Measurements from ENCODE around the gene ABHD14A.

ABHD14A gene

GRCh38 chr3:51961011-51961410 is 13.9 kb upstream of the ABHD14A start:
- H3K27ac ChIP-seq (ENCODE audit: low read length), result no peak overlapping the region
- no peak overlapping the region for H3K4me3 ChIP-seq (ENCODE audit: low read depth in 1 of 2, low read length in 2 of 2)
- peaks cover 0 to 43% of the 10 kb centered on the region in 2 donors for H3K4me1 ChIP-seq (ENCODE audit: control insufficient read depth in 1 of 2, insufficient read depth in 2 of 2, low read length in 2 of 2)
- H3K27me3 ChIP-seq (ENCODE audit: low read depth, low read length), result no peaks in the 10 kb centered on the region
- no peaks in the 10 kb centered on the region for H3K9me3 ChIP-seq (ENCODE audit: control insufficient read depth in 1 of 2, low read length in 2 of 2)
- H3K36me3 ChIP-seq (ENCODE audit: control insufficient read depth in 1 of 2, insufficient read depth in 2 of 2, low read length in 2 of 2), result peaks cover 4 to 26% of the 10 kb centered on the region in 2 donors

- Histone ChIP-seq H3K4me1 (ENCODE audit: control insufficient read depth in 1 of 2, insufficient read depth in 2 of 2, low read length in 2 of 2) (peaks cover 0 to 42% of the 10 kb centered on the region in 2 donors), H3K27ac (ENCODE audit: low read length) (no peak overlapping the region), H3K9me3 (ENCODE audit: control insufficient read depth in 1 of 2, low read length in 2 of 2) (no peaks in the 10 kb centered on the region), H3K4me3 (ENCODE audit: low read depth in 1 of 2, low read length in 2 of 2) (no peak overlapping the region), H3K27me3 (ENCODE audit: low read depth, low read length) (no peaks in the 10 kb centered on the region), H3K36me3 (ENCODE audit: control insufficient read depth in 1 of 2, insufficient read depth in 2 of 2, low read length in 2 of 2) (peaks cover 4 to 26% of the 10 kb centered on the region in 2 donors)
Observed at GRCh38 chr3:51961602-51962569, 13.0 kb upstream of the ABHD14A start.

GRCh38 chr3:51962854-51963530 is 11.9 kb upstream of the ABHD14A start:
- Histone ChIP-seq H3K4me3 (ENCODE audit: low read depth in 1 of 2, low read length in 2 of 2) (no peak overlapping the region), H3K4me1 (ENCODE audit: control insufficient read depth in 1 of 2, insufficient read depth in 2 of 2, low read length in 2 of 2) (peaks cover 0 to 46% of the 10 kb centered on the region in 2 donors), H3K9me3 (ENCODE audit: control insufficient read depth in 1 of 2, low read length in 2 of 2) (no peaks in the 10 kb centered on the region), H3K36me3 (ENCODE audit: control insufficient read depth in 1 of 2, insufficient read depth in 2 of 2, low read length in 2 of 2) (peaks cover 4 to 26% of the 10 kb centered on the region in 2 donors), H3K27me3 (ENCODE audit: low read depth, low read length) (no peaks in the 10 kb centered on the region), H3K27ac (ENCODE audit: low read length) (no peak overlapping the region)

GRCh38 chr3:51963951-51964451 is 10.9 kb upstream of the ABHD14A start:
- H3K4me3 ChIP-seq (ENCODE audit: low read depth in 1 of 2, low read length in 2 of 2), result no peak overlapping the region
- H3K9me3 ChIP-seq (ENCODE audit: control insufficient read depth in 1 of 2, low read length in 2 of 2), result no peaks in the 10 kb centered on the region
- H3K36me3 ChIP-seq (ENCODE audit: control insufficient read depth in 1 of 2, insufficient read depth in 2 of 2, low read length in 2 of 2), result peaks cover 4 to 20% of the 10 kb centered on the region in 2 donors
- H3K27ac ChIP-seq (ENCODE audit: low read length), result no peak overlapping the region
- H3K27me3 ChIP-seq (ENCODE audit: low read depth, low read length), result no peaks in the 10 kb centered on the region
- H3K4me1 ChIP-seq (ENCODE audit: control insufficient read depth in 1 of 2, insufficient read depth in 2 of 2, low read length in 2 of 2), result peaks cover 0 to 56% of the 10 kb centered on the region in 2 donors

- Histone ChIP-seq H3K4me3 (ENCODE audit: low read depth in 1 of 2, low read length in 2 of 2) (no peak overlapping the region), H3K9me3 (ENCODE audit: control insufficient read depth in 1 of 2, low read length in 2 of 2) (no peaks in the 10 kb centered on the region), H3K4me1 (ENCODE audit: control insufficient read depth in 1 of 2, insufficient read depth in 2 of 2, low read length in 2 of 2) (peaks cover 0 to 57% of the 10 kb centered on the region in 2 donors), H3K36me3 (ENCODE audit: control insufficient read depth in 1 of 2, insufficient read depth in 2 of 2, low read length in 2 of 2) (peaks cover 4 to 15% of the 10 kb centered on the region in 2 donors), H3K27me3 (ENCODE audit: low read depth, low read length) (no peaks in the 10 kb centered on the region), H3K27ac (ENCODE audit: low read length) (no peak overlapping the region)
Observed at GRCh38 chr3:51964521-51964920, 10.3 kb upstream of the ABHD14A start.

GRCh38 chr3:51966016-51966415 is 8.8 kb upstream of the ABHD14A start:
- H3K36me3 ChIP-seq (ENCODE audit: control insufficient read depth in 1 of 2, insufficient read depth in 2 of 2, low read length in 2 of 2), result peaks cover 4 to 6% of the 10 kb centered on the region in 2 donors
- peak overlapping the region in 1 of 2 donors; percentile 70 for H3K4me3 ChIP-seq (ENCODE audit: low read depth in 1 of 2, low read length in 2 of 2)
- no peaks in the 10 kb centered on the region for H3K9me3 ChIP-seq (ENCODE audit: control insufficient read depth in 1 of 2, low read length in 2 of 2)
- no peaks in the 10 kb centered on the region for H3K27me3 ChIP-seq (ENCODE audit: low read depth, low read length)
- H3K27ac ChIP-seq (ENCODE audit: low read length), result no peak overlapping the region
- H3K4me1 ChIP-seq (ENCODE audit: control insufficient read depth in 1 of 2, insufficient read depth in 2 of 2, low read length in 2 of 2), result peaks cover 0 to 57% of the 10 kb centered on the region in 2 donors

- Histone ChIP-seq H3K4me3 (ENCODE audit: low read depth in 1 of 2, low read length in 2 of 2) (peak overlapping the region; percentile 70 to 72), H3K27me3 (ENCODE audit: low read depth, low read length) (no peaks in the 10 kb centered on the region), H3K27ac (ENCODE audit: low read length) (peak overlapping the region; percentile 63), H3K4me1 (ENCODE audit: control insufficient read depth in 1 of 2, insufficient read depth in 2 of 2, low read length in 2 of 2) (peaks cover 0 to 57% of the 10 kb centered on the region in 2 donors), H3K9me3 (ENCODE audit: control insufficient read depth in 1 of 2, low read length in 2 of 2) (no peaks in the 10 kb centered on the region), H3K36me3 (ENCODE audit: control insufficient read depth in 1 of 2, insufficient read depth in 2 of 2, low read length in 2 of 2) (peaks cover 2 to 4% of the 10 kb centered on the region in 2 donors)
Observed at GRCh38 chr3:51966486-51966885, 8.4 kb upstream of the ABHD14A start.

- peak overlapping the region; percentile 70 to 72 for H3K4me3 ChIP-seq (ENCODE audit: low read depth in 1 of 2, low read length in 2 of 2)
- H3K9me3 ChIP-seq (ENCODE audit: control insufficient read depth in 1 of 2, low read length in 2 of 2), result no peaks in the 10 kb centered on the region
- peak overlapping the region; percentile 63 for H3K27ac ChIP-seq (ENCODE audit: low read length)
Observed at GRCh38 chr3:51966922-51967383, 7.9 kb upstream of the ABHD14A start.

GRCh38 chr3:51967384-51968169 is 7.3 kb upstream of the ABHD14A start, which contains the start of gene PCBP4:
TSS of gene PCBP4 (minus strand) at chr3:51967454. CDS start at chr3:51961240, 6,214 bp downstream.
- H3K4me3 ChIP-seq (ENCODE audit: low read depth in 1 of 2, low read length in 2 of 2), result peak within 1 kb of the TSS; percentile 71 to 72
- H3K27ac ChIP-seq (ENCODE audit: low read length), result peak within 1 kb of the TSS; percentile 63
- H3K4me1 ChIP-seq (ENCODE audit: control insufficient read depth in 1 of 2, insufficient read depth in 2 of 2, low read length in 2 of 2), result peaks cover 0 to 50% of the 10 kb centered on the region in 2 donors
- H3K36me3 ChIP-seq (ENCODE audit: control insufficient read depth in 1 of 2, insufficient read depth in 2 of 2, low read length in 2 of 2), result no peaks in the 10 kb centered on the region
- no peaks in the 10 kb centered on the region for H3K27me3 ChIP-seq (ENCODE audit: low read depth, low read length)
- H3K9me3 ChIP-seq (ENCODE audit: control insufficient read depth in 1 of 2, low read length in 2 of 2), result no peaks in the 10 kb centered on the region

More at GRCh38 chr3:51966922-51967383, 7.9 kb upstream of the ABHD14A start:
- H3K36me3 ChIP-seq (ENCODE audit: control insufficient read depth in 1 of 2, insufficient read depth in 2 of 2, low read length in 2 of 2), result peaks cover 0 to under 1% of the 10 kb centered on the region in 2 donors
- H3K4me1 ChIP-seq (ENCODE audit: control insufficient read depth in 1 of 2, insufficient read depth in 2 of 2, low read length in 2 of 2), result peaks cover 0 to 53% of the 10 kb centered on the region in 2 donors
- no peaks in the 10 kb centered on the region for H3K27me3 ChIP-seq (ENCODE audit: low read depth, low read length)

GRCh38 chr3:51968170-51968775 is 6.6 kb upstream of the ABHD14A start:
- Histone ChIP-seq H3K27ac (ENCODE audit: low read length) (peak overlapping the region; percentile 45), H3K4me3 (ENCODE audit: low read depth in 1 of 2, low read length in 2 of 2) (peak overlapping the region; percentile 64 to 71), H3K36me3 (ENCODE audit: control insufficient read depth in 1 of 2, insufficient read depth in 2 of 2, low read length in 2 of 2) (no peaks in the 10 kb centered on the region), H3K4me1 (ENCODE audit: control insufficient read depth in 1 of 2, insufficient read depth in 2 of 2, low read length in 2 of 2) (peaks cover 0 to 52% of the 10 kb centered on the region in 2 donors), H3K9me3 (ENCODE audit: control insufficient read depth in 1 of 2, low read length in 2 of 2) (no peaks in the 10 kb centered on the region), H3K27me3 (ENCODE audit: low read depth, low read length) (no peaks in the 10 kb centered on the region)

Data from muscle layer of duodenum (tissue), 2 donors.